ENCODE results near the gene CUX1. TPM values are rescaled to one million over a fixed set of nuclear protein-coding genes. Genes with fewer than 3 reads are reported as not detected.

Gene CUX1
- total RNA-seq, 4 donors from 2014 or later, result 56.9 to 124 (median 93.2) TPM

- no peaks in the 10 kb centered on the region for H3K27me3 ChIP-seq
- TF ChIP-seq EP300 (IDR thresholded peaks at IDR 0.05; ENCODE audit: low read depth), result no peak
- DNase-seq, result no peak
- no peak overlapping the region for H3K4me3 ChIP-seq
- H3K4me1 ChIP-seq, result no peaks in the 10 kb centered on the region
- H3K36me3 ChIP-seq, result no peaks in the 10 kb centered on the region
- no peak overlapping the region for H3K27ac ChIP-seq
- WGBS, 2 donors (ENCODE audit: low coverage in 1 of 2), result 86 to 94% methylated on average over 7 of the region's 7 CpGs
- intact Hi-C loops (cut with DNase I; ENCODE audit: low total_unique reads), result no loop called here
- no peaks in the 10 kb centered on the region for H3K9me3 ChIP-seq
- in situ Hi-C loops (cut with MboI; ENCODE audit: low pct_ligation_motif_present in 1 of 4, low pct_unique_long_range_greater_than_20kb in 1 of 4, low sequenced_read_pairs in 3 of 4), result no loop called here
Measured at GRCh38 chr7:102255501-102255900, 438.1 kb downstream of the CUX1 start.

GRCh38 chr7:102255916-102256315, 438.5 kb downstream of the CUX1 start:
- DNase-seq, result no peak
- no peaks in the 10 kb centered on the region for H3K27me3 ChIP-seq
- intact Hi-C loops (cut with DNase I; ENCODE audit: low total_unique reads), result no loop called here
- H3K36me3 ChIP-seq, result no peaks in the 10 kb centered on the region
- no peaks in the 10 kb centered on the region for H3K4me1 ChIP-seq
- no peaks in the 10 kb centered on the region for H3K9me3 ChIP-seq
- in situ Hi-C loops (cut with MboI; ENCODE audit: low pct_ligation_motif_present in 1 of 4, low pct_unique_long_range_greater_than_20kb in 1 of 4, low sequenced_read_pairs in 3 of 4), result no loop called here
- 94 to 95% methylated on average over 9 to 15 of the region's 15 CpGs for WGBS, 2 donors (ENCODE audit: low coverage in 1 of 2)
- TF ChIP-seq CTCF (IDR thresholded peaks at IDR 0.05) (no peak), POLR2A (IDR thresholded peaks at IDR 0.05) (no peak), POLR2AphosphoS5 (IDR thresholded peaks at IDR 0.05) (no peak), EP300 (IDR thresholded peaks at IDR 0.05; ENCODE audit: low read depth) (no peak)
- no peak overlapping the region for H3K27ac ChIP-seq
- H3K4me3 ChIP-seq, result no peak overlapping the region

GRCh38 chr7:102258073-102258748, 440.8 kb downstream of the CUX1 start:
- TF ChIP-seq POLR2AphosphoS5 (IDR thresholded peaks at IDR 0.05) (no peak), EP300 (IDR thresholded peaks at IDR 0.05; ENCODE audit: low read depth) (no peak), CTCF (IDR thresholded peaks at IDR 0.05) (no peak), POLR2A (IDR thresholded peaks at IDR 0.05) (no peak)
- WGBS, 2 donors (ENCODE audit: low coverage in 1 of 2), result 79 to 86% methylated on average over 12 to 25 of the region's 25 CpGs
- Histone ChIP-seq H3K9me3 (no peaks in the 10 kb centered on the region), H3K4me1 (no peaks in the 10 kb centered on the region), H3K4me3 (no peak overlapping the region), H3K27me3 (no peaks in the 10 kb centered on the region), H3K27ac (no peak overlapping the region), H3K36me3 (no peaks in the 10 kb centered on the region)
- in situ Hi-C loops (cut with MboI; ENCODE audit: low pct_ligation_motif_present in 1 of 4, low pct_unique_long_range_greater_than_20kb in 1 of 4, low sequenced_read_pairs in 3 of 4), result no loop called here
- intact Hi-C loops (cut with DNase I; ENCODE audit: low total_unique reads), result no loop called here
- no peak for DNase-seq

GRCh38 chr7:102258749-102259107, 441.3 kb downstream of the CUX1 start:
- no peaks in the 10 kb centered on the region for H3K9me3 ChIP-seq
- no peak overlapping the region for H3K27ac ChIP-seq
- TF ChIP-seq CTCF (IDR thresholded peaks at IDR 0.05), result no peak
- no peak for TF ChIP-seq POLR2A (IDR thresholded peaks at IDR 0.05)
- TF ChIP-seq EP300 (IDR thresholded peaks at IDR 0.05; ENCODE audit: low read depth), result no peak
- no peak for TF ChIP-seq POLR2AphosphoS5 (IDR thresholded peaks at IDR 0.05)
- no peak overlapping the region for H3K4me3 ChIP-seq
- in situ Hi-C loops (cut with MboI; ENCODE audit: low pct_ligation_motif_present in 1 of 4, low pct_unique_long_range_greater_than_20kb in 1 of 4, low sequenced_read_pairs in 3 of 4), result no loop called here
- 85% methylated on average over 12 of the region's 12 CpGs; no CpG with 5 or more reads in 1 of the 2 donors for WGBS, 2 donors (ENCODE audit: low coverage in 1 of 2)
- no peak for DNase-seq
- H3K27me3 ChIP-seq, result no peaks in the 10 kb centered on the region
- no peaks in the 10 kb centered on the region for H3K36me3 ChIP-seq
- no peaks in the 10 kb centered on the region for H3K4me1 ChIP-seq
- intact Hi-C loops (cut with DNase I; ENCODE audit: low total_unique reads), result no loop called here

GRCh38 chr7:102260856-102261255, 443.4 kb downstream of the CUX1 start:
- no peaks in the 10 kb centered on the region for H3K9me3 ChIP-seq
- intact Hi-C loops (cut with DNase I; ENCODE audit: low total_unique reads) (no loop called here), in situ Hi-C loops (cut with MboI; ENCODE audit: low pct_ligation_motif_present in 1 of 4, low pct_unique_long_range_greater_than_20kb in 1 of 4, low sequenced_read_pairs in 3 of 4) (no loop called here)
- no peak for TF ChIP-seq CTCF (IDR thresholded peaks at IDR 0.05)
- no peak for TF ChIP-seq POLR2AphosphoS5 (IDR thresholded peaks at IDR 0.05)
- TF ChIP-seq POLR2A (IDR thresholded peaks at IDR 0.05), result no peak
- TF ChIP-seq EP300 (IDR thresholded peaks at IDR 0.05; ENCODE audit: low read depth), result no peak
- no peak overlapping the region for H3K4me3 ChIP-seq
- H3K4me1 ChIP-seq, result no peaks in the 10 kb centered on the region
- H3K27ac ChIP-seq, result no peak overlapping the region
- H3K36me3 ChIP-seq, result no peaks in the 10 kb centered on the region
- DNase-seq, result no peak
- WGBS, 2 donors (ENCODE audit: low coverage in 1 of 2), result 75% methylated on average over 9 of the region's 9 CpGs; no CpG with 5 or more reads in 1 of the 2 donors
- no peaks in the 10 kb centered on the region for H3K27me3 ChIP-seq
